LNCaP clone FGC (cell line): ENCODE data around the gene CFD.
A peak's percentile ranks its signal among the peaks of the same experiment; 100 is the strongest.

Experiments
- DNase-seq: peaks from one replicate; pipeline ENCODE4 v3.0.0-alpha.2; 2011; ENCODE audit warnings: low read depth
- H3K4me3 ChIP-seq: 2 replicates; pipeline ENCODE4 v1.5.1; 2011; ENCODE audit warnings: mild to moderate bottlenecking, low read depth, low read length, control low read depth
- TF ChIP-seq, protein P1 (sequence below): IDR thresholded peaks from 2 replicates; pipeline ENCODE4 v1.5.1; 2012; ENCODE audit warnings: mild to moderate bottlenecking; ENCODE audit not compliant: control insufficient read depth, insufficient read depth; ENCODE audit errors: extremely low read depth

The CFD gene

DNA sequence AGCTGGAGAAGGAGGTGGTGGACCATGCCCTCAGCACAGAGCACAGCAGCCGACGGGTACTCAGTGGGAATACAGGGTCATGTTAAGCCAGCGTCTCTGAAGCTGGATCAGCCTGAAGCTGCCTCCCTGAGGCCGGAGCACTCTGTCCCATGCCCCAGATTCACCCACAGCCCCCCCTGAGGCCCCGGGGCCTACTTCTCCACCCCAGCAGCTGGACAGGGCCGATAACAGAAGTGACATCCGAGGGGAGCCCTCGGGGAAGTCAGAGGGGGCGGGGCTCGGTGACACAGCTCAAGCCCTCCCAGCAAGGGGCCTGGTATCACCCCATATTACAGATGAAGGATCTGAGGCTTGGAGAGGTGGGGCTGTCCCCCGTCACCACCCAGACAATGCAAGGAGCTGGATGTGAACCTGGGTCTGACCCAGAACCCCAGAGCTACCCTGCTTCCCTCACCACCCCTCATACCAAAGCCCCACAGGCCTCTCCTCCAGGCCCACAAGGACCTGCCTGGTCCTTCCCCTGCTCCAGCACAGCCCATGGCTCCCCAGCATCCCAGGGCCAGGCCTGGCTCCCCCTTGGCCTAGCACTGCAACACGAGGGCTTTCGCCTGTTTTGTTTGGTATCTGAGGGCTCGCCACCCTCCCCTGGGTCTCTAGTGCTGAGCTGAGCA, 47.9 kb downstream of the CFD start:
- no peak for DNase-seq
- no peak overlapping the region for H3K4me3 ChIP-seq
- TF ChIP-seq, protein P1, sequence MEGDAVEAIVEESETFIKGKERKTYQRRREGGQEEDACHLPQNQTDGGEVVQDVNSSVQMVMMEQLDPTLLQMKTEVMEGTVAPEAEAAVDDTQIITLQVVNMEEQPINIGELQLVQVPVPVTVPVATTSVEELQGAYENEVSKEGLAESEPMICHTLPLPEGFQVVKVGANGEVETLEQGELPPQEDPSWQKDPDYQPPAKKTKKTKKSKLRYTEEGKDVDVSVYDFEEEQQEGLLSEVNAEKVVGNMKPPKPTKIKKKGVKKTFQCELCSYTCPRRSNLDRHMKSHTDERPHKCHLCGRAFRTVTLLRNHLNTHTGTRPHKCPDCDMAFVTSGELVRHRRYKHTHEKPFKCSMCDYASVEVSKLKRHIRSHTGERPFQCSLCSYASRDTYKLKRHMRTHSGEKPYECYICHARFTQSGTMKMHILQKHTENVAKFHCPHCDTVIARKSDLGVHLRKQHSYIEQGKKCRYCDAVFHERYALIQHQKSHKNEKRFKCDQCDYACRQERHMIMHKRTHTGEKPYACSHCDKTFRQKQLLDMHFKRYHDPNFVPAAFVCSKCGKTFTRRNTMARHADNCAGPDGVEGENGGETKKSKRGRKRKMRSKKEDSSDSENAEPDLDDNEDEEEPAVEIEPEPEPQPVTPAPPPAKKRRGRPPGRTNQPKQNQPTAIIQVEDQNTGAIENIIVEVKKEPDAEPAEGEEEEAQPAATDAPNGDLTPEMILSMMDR = no peak

DNA sequence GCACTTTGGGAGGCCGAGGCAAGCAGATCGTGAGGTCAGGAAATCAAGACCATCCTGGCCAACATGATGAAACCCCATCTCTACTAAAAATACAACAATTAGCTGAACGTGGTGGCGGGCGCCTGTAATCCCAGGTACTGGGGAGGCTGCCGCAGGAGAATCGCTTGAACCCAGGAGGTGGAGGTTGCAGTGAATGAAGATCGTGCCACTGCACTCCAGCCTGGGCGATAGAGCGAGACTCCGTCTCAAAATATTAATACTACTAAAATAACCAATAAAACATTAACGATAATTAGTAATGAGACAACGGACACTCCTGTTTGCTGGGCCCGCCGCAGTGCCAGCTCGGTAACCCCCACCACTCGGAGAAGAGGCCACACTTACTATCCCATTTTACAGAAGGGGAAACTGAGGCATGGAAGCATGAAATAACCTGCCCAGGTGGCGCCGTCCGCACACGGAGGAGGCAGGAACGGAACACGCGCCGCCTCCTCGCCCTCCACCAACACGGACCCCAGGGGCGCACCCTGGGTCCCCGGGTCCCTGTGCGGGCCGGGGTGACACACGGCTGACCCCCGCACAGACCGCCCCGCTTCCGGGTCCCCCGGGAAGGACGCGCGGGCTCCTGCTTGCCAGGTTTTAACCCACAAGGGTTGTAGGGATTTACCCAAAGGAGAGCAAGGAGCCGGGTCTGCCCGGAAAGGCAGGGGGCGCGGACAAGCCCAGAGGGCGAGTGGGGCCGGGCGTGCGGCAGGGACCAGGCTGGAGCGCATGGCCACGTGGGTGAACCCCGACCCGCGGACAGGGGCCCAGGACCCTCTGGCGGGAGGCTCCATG, 52.0 kb downstream of the CFD start:
- no peak overlapping the region for H3K4me3 ChIP-seq
- no peak for DNase-seq
- TF ChIP-seq, protein P1 = no peak

DNA sequence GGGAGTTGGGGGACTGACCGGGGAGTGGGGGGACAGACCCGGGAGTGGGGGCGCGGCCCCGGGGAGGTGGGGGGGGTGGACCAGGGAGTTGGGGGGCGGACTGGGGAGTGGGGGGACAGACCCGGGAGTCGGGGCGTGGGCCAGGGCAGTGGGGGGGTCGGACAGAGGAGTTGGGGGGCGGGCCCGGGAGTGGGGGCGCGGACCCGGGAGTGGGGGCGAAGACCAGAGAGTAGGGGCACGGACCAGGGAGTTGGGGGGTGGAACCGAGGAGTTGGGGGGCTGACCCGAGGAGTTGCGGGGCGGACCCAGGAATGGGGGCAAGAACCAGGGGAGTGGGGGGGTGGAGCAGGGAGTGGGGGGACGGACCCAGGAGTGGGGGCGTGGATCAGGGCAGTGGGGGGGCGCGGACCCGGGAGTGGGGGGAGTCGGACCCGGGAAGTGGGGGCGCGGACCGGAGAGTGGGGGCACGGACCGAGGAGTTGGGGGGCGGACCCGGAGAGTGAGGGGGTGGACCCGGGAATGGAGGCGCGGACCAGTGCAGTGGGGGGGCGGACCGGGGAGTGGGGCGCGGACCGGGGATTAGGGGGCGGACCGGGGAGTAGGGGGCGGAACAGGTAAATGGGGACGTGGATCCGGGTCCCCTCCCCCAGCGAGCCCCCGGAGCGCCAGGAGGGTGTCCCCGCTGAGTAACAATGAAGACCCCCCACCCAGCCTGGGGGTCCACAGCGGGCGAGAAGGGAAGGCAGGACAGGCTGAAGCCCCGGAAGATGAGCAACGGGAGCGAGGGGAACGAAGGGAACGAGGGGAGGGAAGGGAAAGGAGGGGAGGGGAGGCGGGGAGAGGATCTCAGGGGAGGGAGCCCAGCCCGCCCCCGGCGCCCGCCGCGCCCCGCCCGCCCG, 53.0 kb downstream of the CFD start:
- peak overlapping the region; percentile 77 for H3K4me3 ChIP-seq
- no peak for DNase-seq
- TF ChIP-seq, protein P1 = no peak
